GM12864 (cell line): Measurements from ENCODE around the gene SYT11.

Experiments
- DNase-seq: peaks from one replicate; pipeline ENCODE4 v3.0.0-alpha.2; 2011; ENCODE audit warnings: low read depth
- H3K4me3 ChIP-seq: 2 replicates; pipeline ENCODE4 v1.5.1; 2011; ENCODE audit warnings: mild to moderate bottlenecking, low read depth, low read length, control low read depth
- CTCF ChIP-seq: IDR thresholded peaks from 2 replicates; pipeline ENCODE4 v1.5.1; 2011; ENCODE audit warnings: low read depth, mild to moderate bottlenecking, moderate library complexity, low read length, control low read depth, inconsistent platforms; ENCODE audit errors: missing control alignments

Gene SYT11

GRCh38 chr1:155931332-155932038, 72.1 kb downstream of the SYT11 start:
- TF ChIP-seq CTCF = no peak
- H3K4me3 ChIP-seq = peak overlapping the region; percentile 33
- DNase-seq = no peak

GRCh38 chr1:155932081-155932480, 72.7 kb downstream of the SYT11 start:
- TF ChIP-seq CTCF = no peak
- H3K4me3 ChIP-seq = no peak overlapping the region; the same call in 1 of the 2 replicates
- no peak for DNase-seq

GRCh38 chr1:155932487-155932886, 73.1 kb downstream of the SYT11 start:
- TF ChIP-seq CTCF = no peak

DNA sequence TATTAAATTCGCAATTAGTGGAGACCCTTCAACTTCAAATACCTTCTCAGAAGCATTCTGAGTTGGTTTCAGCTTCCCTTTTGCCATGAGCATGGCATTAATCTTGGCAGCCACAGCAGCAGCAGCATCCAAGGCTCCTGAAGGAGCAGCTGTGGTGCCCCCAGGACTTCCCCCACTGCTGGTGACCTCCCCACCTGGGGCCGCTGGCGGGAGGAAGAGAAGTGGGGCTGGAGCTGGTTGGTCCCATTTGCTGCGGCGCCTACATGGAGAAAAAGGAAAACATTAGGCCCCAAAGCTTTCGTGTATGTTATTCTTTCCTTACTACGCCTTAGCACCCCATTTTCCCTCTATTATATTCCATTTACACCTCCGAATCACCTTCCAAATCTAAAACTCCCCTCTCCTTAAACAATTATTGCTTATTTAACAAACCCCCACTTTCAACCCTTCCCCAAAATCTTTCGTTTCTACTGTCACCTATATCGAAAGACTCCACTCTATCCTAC, 74.3 kb downstream of the SYT11 start:
- H3K4me3 ChIP-seq = peak overlapping the region; percentile 89
- no peak for TF ChIP-seq CTCF
- no peak for DNase-seq

More at GRCh38 chr1:155932487-155932886, 73.1 kb downstream of the SYT11 start:
- DNase-seq = no peak
- H3K4me3 ChIP-seq = no peak overlapping the region; the same call in 1 of the 2 replicates

DNA sequence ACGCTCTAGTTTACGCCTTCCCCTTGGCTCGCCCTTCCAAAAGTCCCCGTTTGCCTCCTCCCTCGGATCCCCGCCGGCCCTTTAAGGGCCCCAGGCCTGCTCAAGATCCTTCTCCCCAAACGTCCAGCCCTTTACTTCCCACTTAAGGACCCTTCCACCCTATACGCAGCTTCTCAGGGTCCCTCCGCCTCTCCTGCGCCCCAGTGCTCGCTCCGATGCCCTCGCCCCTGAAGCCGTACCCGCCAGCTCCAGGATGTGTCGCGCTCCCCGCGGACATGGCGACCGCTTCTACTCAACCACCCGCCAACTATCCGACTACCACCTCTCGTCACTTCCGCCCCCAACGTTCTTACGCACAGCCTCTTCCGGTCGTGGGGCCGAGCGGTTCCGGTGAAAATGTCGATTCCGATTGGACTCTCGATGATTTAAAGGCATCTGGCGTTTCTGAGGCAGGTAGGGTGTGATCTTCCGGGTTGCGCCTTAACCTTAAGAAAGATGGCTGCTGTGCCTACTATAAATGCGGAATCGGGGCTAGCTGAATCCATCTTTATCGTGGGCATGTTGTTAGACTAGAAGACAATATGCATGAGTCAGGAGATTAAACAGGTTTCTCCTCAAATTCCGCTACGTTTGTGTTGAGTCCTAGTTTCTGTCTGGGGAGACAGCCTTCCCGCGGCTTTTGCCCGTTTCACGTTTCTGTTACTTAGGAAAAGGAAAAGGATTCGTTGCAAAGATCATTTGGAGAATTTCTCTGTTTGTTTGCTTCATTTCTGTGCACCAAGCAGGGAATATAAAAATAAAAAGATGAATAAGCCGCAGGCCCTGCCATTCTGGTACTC, 74.9 kb downstream of the SYT11 start, which contains the start of gene KHDC4:
KHDC4 (minus strand) TSS at position 317 of the 839 bp plus-strand sequence; CDS start at position 277, 40 bp downstream.
- H3K4me3 ChIP-seq = peak within 1 kb of the TSS; percentile 89
- peak; percentile 99 for DNase-seq
- TF ChIP-seq CTCF = peak; percentile 10
